Esophagus (tissue), 2 donors: ENCODE results near the gene KCNE2. TPM values are rescaled to one million over a fixed set of nuclear protein-coding genes. Genes with fewer than 3 reads are reported as not detected.
A peak's percentile ranks its signal among the peaks of the same experiment; 100 is the strongest.

Experiments used
- H3K27ac ChIP-seq, 2 donors: one replicate each; pipeline ENCODE4 v1.5.1; 2013; ENCODE audit warnings: low read depth in 2 of 2, mild to moderate bottlenecking in 2 of 2, inconsistent platforms in 1 of 2, low read length in 1 of 2, moderate library complexity in 1 of 2
- H3K27me3 ChIP-seq, 2 donors: one replicate each; pipeline ENCODE4 v1.6.1; 2013; ENCODE audit warnings: low read length in 2 of 2, control low read depth in 1 of 2, mild to moderate bottlenecking in 1 of 2; ENCODE audit not compliant: insufficient read depth in 2 of 2, control insufficient read depth in 1 of 2
- H3K36me3 ChIP-seq, 2 donors: one replicate each; pipeline ENCODE4 v1.6.1; 2013; ENCODE audit warnings: low read length in 1 of 2; ENCODE audit not compliant: control insufficient read depth in 2 of 2, insufficient read depth in 2 of 2
- H3K4me1 ChIP-seq, 2 donors: one replicate each; pipeline ENCODE4 v1.6.1; 2013; ENCODE audit warnings: low read length in 1 of 2; ENCODE audit not compliant: control insufficient read depth in 2 of 2, insufficient read depth in 2 of 2
- H3K4me3 ChIP-seq, 2 donors: one replicate each; pipeline ENCODE4 v1.5.1; 2013; ENCODE audit warnings: low read length in 2 of 2, mild to moderate bottlenecking in 2 of 2, low read depth in 1 of 2, moderate library complexity in 1 of 2
- H3K9me3 ChIP-seq, 2 donors: one replicate each; pipeline ENCODE4 v1.6.1; 2013; ENCODE audit warnings: mild to moderate bottlenecking in 2 of 2, low read depth in 1 of 2, low read length in 1 of 2, moderate library complexity in 1 of 2; ENCODE audit not compliant: control insufficient read depth in 2 of 2, insufficient read depth in 1 of 2
- WGBS, 2 donors: extraction: QIAGEN DNeasy Blood & Tissue Kit; methylation state at CpG; one replicate each; pipeline ENCODE4 v1.1.7; 2013; 5-methylcytosine and 5-hydroxymethylcytosine counted together
- polyA plus RNA-seq, 2 donors: library from polyadenylated mRNA; stranded (reverse); fragments of 200-250 nt; gene quantifications; one replicate each; pipeline ENCODE4 v1.2.3, GENCODE V29; 2013
- donor health status: healthy with polysubstance abuse.
- donor health status: Bipolar disorder and iron deficiency.

Gene KCNE2
- polyA plus RNA-seq, result under 1 TPM; 0.07 to 0.14 TPM

- Histone ChIP-seq H3K4me3 (no peak within 1 kb of the TSS), H3K9me3 (no peaks in the 10 kb centered on the region), H3K27me3 (no peaks in the 10 kb centered on the region), H3K36me3 (no peaks in the 10 kb centered on the region), H3K27ac (peak within 1 kb of the TSS in 1 of 2 donors; percentile 11), H3K4me1 (no peaks in the 10 kb centered on the region)
- WGBS, 2 donors, result 51 to 57% methylated on average over 3 of the region's 3 CpGs
Measured at GRCh38 chr21:34363733-34364132, at the start of gene KCNE2. KCNE2 (plus strand) TSS chr21:34364006; CDS start chr21:34370479, 6,473 bp downstream.

GRCh38 chr21:34319585-34319984, 44.2 kb upstream of the KCNE2 start:
- Histone ChIP-seq H3K36me3 (no peaks in the 10 kb centered on the region), H3K27ac (no peak overlapping the region), H3K4me1 (no peaks in the 10 kb centered on the region), H3K27me3 (no peaks in the 10 kb centered on the region), H3K9me3 (peaks cover 0 to 3% of the 10 kb centered on the region in 2 donors), H3K4me3 (no peak overlapping the region)
- 85 to 92% methylated on average over 3 of the region's 3 CpGs for WGBS, 2 donors

GRCh38 chr21:34320011-34320410, 43.8 kb upstream of the KCNE2 start:
- Histone ChIP-seq H3K27me3 (no peaks in the 10 kb centered on the region), H3K9me3 (peaks cover 0 to 3% of the 10 kb centered on the region in 2 donors), H3K36me3 (no peaks in the 10 kb centered on the region), H3K4me3 (no peak overlapping the region), H3K27ac (no peak overlapping the region), H3K4me1 (no peaks in the 10 kb centered on the region)
- 91% methylated on average over 4 of the region's 4 CpGs for WGBS, 2 donors

GRCh38 chr21:34330055-34330454, 33.8 kb upstream of the KCNE2 start:
- Histone ChIP-seq H3K27me3 (no peaks in the 10 kb centered on the region), H3K27ac (no peak overlapping the region), H3K36me3 (no peaks in the 10 kb centered on the region), H3K4me3 (no peak overlapping the region), H3K9me3 (peaks cover 0 to 3% of the 10 kb centered on the region in 2 donors), H3K4me1 (no peaks in the 10 kb centered on the region)
- WGBS, 2 donors, result 93% methylated on average over 8 of the region's 8 CpGs

GRCh38 chr21:34331726-34332125, 32.1 kb upstream of the KCNE2 start:
- WGBS, 2 donors, result 74 to 83% methylated on average over 5 of the region's 5 CpGs
- no peaks in the 10 kb centered on the region for H3K36me3 ChIP-seq
- no peaks in the 10 kb centered on the region for H3K4me1 ChIP-seq
- H3K27ac ChIP-seq, result no peak overlapping the region
- H3K4me3 ChIP-seq, result no peak overlapping the region
- H3K27me3 ChIP-seq, result no peaks in the 10 kb centered on the region
- peaks cover 0 to 3% of the 10 kb centered on the region in 2 donors for H3K9me3 ChIP-seq

- H3K27me3 ChIP-seq, result no peaks in the 10 kb centered on the region
- no peak overlapping the region for H3K27ac ChIP-seq
- H3K4me1 ChIP-seq, result no peaks in the 10 kb centered on the region
- H3K4me3 ChIP-seq, result no peak overlapping the region
- peaks cover 0 to 3% of the 10 kb centered on the region in 2 donors for H3K9me3 ChIP-seq
- H3K36me3 ChIP-seq, result no peaks in the 10 kb centered on the region
- 95 to 96% methylated on average over 6 of the region's 6 CpGs for whole genome bisulfite sequencing, 2 donors
Measured at GRCh38 chr21:34332347-34332746, 31.5 kb upstream of the KCNE2 start.

- no peaks in the 10 kb centered on the region for H3K4me1 ChIP-seq
- H3K4me3 ChIP-seq, result no peak overlapping the region
- H3K9me3 ChIP-seq, result peaks cover 0 to 3% of the 10 kb centered on the region in 2 donors
- no peak overlapping the region for H3K27ac ChIP-seq
- WGBS, 2 donors, result 87 to 93% methylated on average over 13 of the region's 13 CpGs
- no peaks in the 10 kb centered on the region for H3K36me3 ChIP-seq
- H3K27me3 ChIP-seq, result no peaks in the 10 kb centered on the region
Measured at GRCh38 chr21:34333121-34333739, 30.6 kb upstream of the KCNE2 start.

- Histone ChIP-seq H3K9me3 (no peaks in the 10 kb centered on the region), H3K27ac (no peak overlapping the region), H3K36me3 (no peaks in the 10 kb centered on the region), H3K4me3 (no peak overlapping the region), H3K4me1 (no peaks in the 10 kb centered on the region), H3K27me3 (no peaks in the 10 kb centered on the region)
- 50 to 61% methylated on average over 6 of the region's 6 CpGs for WGBS, 2 donors
Measured at GRCh38 chr21:34335316-34335715, 28.5 kb upstream of the KCNE2 start.

- Histone ChIP-seq H3K4me3 (no peak overlapping the region), H3K36me3 (no peaks in the 10 kb centered on the region), H3K27ac (no peak overlapping the region), H3K27me3 (no peaks in the 10 kb centered on the region), H3K4me1 (no peaks in the 10 kb centered on the region), H3K9me3 (no peaks in the 10 kb centered on the region)
- WGBS, 2 donors, result 68 to 70% methylated on average over 5 of the region's 5 CpGs
Measured at GRCh38 chr21:34336245-34336644, 27.6 kb upstream of the KCNE2 start.

- no peaks in the 10 kb centered on the region for H3K36me3 ChIP-seq
- 71 to 77% methylated on average over 13 of the region's 13 CpGs for WGBS, 2 donors
- no peaks in the 10 kb centered on the region for H3K27me3 ChIP-seq
- H3K4me1 ChIP-seq, result no peaks in the 10 kb centered on the region
- H3K27ac ChIP-seq, result no peak overlapping the region
- H3K9me3 ChIP-seq, result no peaks in the 10 kb centered on the region
- no peak overlapping the region for H3K4me3 ChIP-seq
Measured at GRCh38 chr21:34336756-34337391, 26.9 kb upstream of the KCNE2 start.
